IMR-90 (cell line): ENCODE results near the gene INF2.

Source experiments
- BHLHE40 ChIP-seq: fragments of 150-350 bp; IDR thresholded peaks from 2 replicates; pipeline ENCODE4 v1.6.1; 2016; ENCODE audit warnings: mild to moderate bottlenecking, low read depth, low read length
- CHD1 ChIP-seq: IDR thresholded peaks from 2 replicates; pipeline ENCODE4 v1.6.1; 2012; ENCODE audit warnings: low read depth, low read length, improper control_type of control experiment
- CTCF ChIP-seq: conservative IDR thresholded peaks from 2 replicates; pipeline ENCODE4 v1.5.1; 2012; ENCODE audit warnings: mild to moderate bottlenecking, low read depth, low read length, improper control_type of control experiment
- FOS ChIP-seq: fragments of 150-350 bp; IDR thresholded peaks from 2 replicates; pipeline ENCODE4 v1.6.1; 2016; ENCODE audit warnings: low read depth, low read length
- MXI1 ChIP-seq: IDR thresholded peaks from 2 replicates; pipeline ENCODE4 v1.6.1; 2012; ENCODE audit warnings: low read depth, mild to moderate bottlenecking, low read length, moderate library complexity, borderline replicate concordance
- POLR2A ChIP-seq: IDR thresholded peaks from 2 replicates; pipeline ENCODE4 v1.6.1; 2012; ENCODE audit warnings: mild to moderate bottlenecking, low read depth, low read length
- RAD21 ChIP-seq: IDR thresholded peaks from 2 replicates; pipeline ENCODE4 v1.6.1; 2012; ENCODE audit warnings: low read length, improper control_type of control experiment
- RCOR1 ChIP-seq: IDR thresholded peaks from 2 replicates; pipeline ENCODE4 v1.6.1; 2012; ENCODE audit warnings: mild to moderate bottlenecking, low read length, improper control_type of control experiment; ENCODE audit not compliant: insufficient replicate concordance
- RFX5 ChIP-seq: IDR thresholded peaks from 2 replicates; pipeline ENCODE4 v1.8.0; 2012; ENCODE audit warnings: low read depth, mild to moderate bottlenecking, low read length, moderate library complexity
- SMC3 ChIP-seq: fragments of 150-350 bp; IDR thresholded peaks from 2 replicates; pipeline ENCODE4 v1.6.1; 2016; ENCODE audit warnings: low read depth, mild to moderate bottlenecking, antibody characterized with exemption, low read length, moderate library complexity
- TF ChIP-seq, protein P1 (sequence below): fragments of 150-350 bp; IDR thresholded peaks from 2 replicates; pipeline ENCODE4 v1.6.1; 2017; ENCODE audit warnings: mild to moderate bottlenecking, antibody characterized with exemption, low read length, low read depth
- TF ChIP-seq, protein P2 (sequence below): fragments of 150-350 bp; IDR thresholded peaks from 2 replicates; pipeline ENCODE4 v1.6.1; 2016; ENCODE audit warnings: low read depth, mild to moderate bottlenecking, low read length, moderate library complexity, borderline replicate concordance

DNA sequence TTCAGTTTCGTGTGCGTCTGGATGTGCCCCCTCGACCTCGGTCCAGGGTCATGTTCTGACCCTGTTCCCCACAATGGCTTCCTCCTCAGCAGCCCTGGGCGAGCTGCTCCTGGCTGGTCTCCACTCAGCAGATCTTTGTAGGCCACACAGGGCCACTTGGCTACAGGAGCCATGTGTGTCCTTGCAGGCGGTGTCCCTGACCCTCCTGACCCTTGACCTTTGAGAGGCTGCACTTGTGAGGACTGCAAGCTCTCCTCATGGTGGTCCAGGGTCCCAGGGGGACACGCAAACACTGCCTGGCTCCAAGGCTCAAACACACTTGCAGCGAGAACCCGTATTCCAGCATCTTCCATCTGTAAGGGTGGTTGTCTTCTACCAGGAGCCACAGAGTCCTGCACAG lies 56.0 kb downstream of the INF2 start:
- TF ChIP-seq, protein P1, sequence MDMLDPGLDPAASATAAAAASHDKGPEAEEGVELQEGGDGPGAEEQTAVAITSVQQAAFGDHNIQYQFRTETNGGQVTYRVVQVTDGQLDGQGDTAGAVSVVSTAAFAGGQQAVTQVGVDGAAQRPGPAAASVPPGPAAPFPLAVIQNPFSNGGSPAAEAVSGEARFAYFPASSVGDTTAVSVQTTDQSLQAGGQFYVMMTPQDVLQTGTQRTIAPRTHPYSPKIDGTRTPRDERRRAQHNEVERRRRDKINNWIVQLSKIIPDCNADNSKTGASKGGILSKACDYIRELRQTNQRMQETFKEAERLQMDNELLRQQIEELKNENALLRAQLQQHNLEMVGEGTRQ: no peak
- TF ChIP-seq CTCF (no peak), POLR2A (no peak), CHD1 (no peak), RFX5 (no peak), SMC3 (no peak), RCOR1 (no peak), FOS (no peak), BHLHE40 (no peak), RAD21 (no peak), MXI1 (no peak)
- TF ChIP-seq, protein P2, sequence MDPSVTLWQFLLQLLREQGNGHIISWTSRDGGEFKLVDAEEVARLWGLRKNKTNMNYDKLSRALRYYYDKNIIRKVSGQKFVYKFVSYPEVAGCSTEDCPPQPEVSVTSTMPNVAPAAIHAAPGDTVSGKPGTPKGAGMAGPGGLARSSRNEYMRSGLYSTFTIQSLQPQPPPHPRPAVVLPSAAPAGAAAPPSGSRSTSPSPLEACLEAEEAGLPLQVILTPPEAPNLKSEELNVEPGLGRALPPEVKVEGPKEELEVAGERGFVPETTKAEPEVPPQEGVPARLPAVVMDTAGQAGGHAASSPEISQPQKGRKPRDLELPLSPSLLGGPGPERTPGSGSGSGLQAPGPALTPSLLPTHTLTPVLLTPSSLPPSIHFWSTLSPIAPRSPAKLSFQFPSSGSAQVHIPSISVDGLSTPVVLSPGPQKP: no peak
